ENCODE data around the gene C1orf232.

The C1orf232 gene

DNA sequence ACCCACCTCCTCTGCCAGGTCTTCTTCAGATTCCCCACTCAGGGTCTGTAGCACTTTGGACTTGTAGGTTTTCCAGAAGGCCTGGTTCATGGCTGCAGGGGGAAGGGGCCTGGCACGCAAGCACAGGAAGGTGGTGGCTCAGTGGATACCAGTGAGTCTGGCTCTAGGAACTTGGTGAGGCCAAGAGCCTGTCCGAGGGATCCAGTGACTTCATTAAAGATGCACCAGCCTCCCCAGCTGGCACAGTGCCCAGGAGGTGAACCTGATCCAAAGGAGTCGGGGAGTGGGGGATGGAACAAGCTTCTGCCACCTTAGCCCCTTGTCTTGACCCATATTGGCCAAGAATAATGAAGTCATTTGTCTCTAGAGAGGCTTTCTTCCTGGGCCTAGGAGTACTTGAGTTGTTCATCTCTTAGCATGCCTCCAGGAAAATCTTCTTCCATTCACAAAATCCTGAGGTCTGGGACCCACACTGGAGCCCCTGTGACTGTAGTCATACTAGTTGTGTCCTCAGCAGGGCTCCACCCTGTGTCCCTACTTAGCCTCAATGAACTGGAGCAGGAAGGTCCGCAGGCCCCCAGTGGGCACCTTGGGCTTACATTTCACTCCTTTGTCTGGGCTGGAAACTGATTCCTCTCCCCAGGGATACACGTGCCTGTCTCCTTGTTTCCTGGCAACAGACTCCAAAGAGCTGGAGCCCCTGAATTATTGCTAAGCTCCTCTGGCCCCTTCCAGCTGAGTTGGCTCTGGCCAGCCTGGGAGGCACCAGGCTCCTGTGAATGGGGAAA, at the start of gene C1orf232:
C1orf232 (minus strand) TSS at position 554 of the 788 bp plus-strand sequence; CDS start at position 90, 464 bp downstream.
- Histone ChIP-seq H3K27me3 (ENCODE audit: control insufficient read depth in 1 of 2, insufficient read depth in 2 of 2, low read length in 2 of 2) (no peaks in the 10 kb centered on the region), H3K9ac (ENCODE audit: low read length) (peak within 1 kb of the TSS; percentile 62), H3K9me3 (ENCODE audit: low read length) (no peaks in the 10 kb centered on the region), H3K27ac (ENCODE audit: low read depth, low read length) (peak within 1 kb of the TSS; percentile 61), H3K4me1 (ENCODE audit: insufficient read depth, low read length) (peaks cover 8% of the 10 kb centered on the region), H3K4me3 (ENCODE audit: low read depth in 1 of 2, low read length in 2 of 2) (peak within 1 kb of the TSS; percentile 57 to 87), H3K36me3 (ENCODE audit: insufficient read depth, low read length) (no peaks in the 10 kb centered on the region)

DNA sequence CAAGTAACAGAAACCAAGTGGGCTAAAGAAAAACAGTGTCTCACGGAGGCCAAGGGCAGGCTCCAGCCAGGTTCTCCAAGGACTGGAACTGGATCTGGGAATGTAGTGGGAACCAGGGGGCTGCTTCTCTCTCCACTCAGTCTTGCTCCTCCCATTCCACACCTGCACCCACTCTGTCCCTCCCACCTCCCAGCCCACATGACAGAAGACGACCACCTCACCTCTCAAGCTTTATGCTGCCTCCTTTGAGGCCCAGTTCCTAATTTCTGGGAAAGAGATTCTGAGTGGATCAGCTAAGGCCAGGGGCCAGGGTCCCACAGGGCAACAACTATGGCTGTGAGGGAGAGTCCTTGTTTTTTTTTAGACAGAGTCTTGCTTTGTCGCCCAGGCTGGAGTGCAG, 46.5 kb upstream of the C1orf232 start:
- Histone ChIP-seq H3K27ac (ENCODE audit: low read depth, low read length) (no peak overlapping the region), H3K4me3 (ENCODE audit: low read depth in 1 of 2, low read length in 2 of 2) (no peak overlapping the region), H3K4me1 (ENCODE audit: insufficient read depth, low read length) (no peaks in the 10 kb centered on the region)

DNA sequence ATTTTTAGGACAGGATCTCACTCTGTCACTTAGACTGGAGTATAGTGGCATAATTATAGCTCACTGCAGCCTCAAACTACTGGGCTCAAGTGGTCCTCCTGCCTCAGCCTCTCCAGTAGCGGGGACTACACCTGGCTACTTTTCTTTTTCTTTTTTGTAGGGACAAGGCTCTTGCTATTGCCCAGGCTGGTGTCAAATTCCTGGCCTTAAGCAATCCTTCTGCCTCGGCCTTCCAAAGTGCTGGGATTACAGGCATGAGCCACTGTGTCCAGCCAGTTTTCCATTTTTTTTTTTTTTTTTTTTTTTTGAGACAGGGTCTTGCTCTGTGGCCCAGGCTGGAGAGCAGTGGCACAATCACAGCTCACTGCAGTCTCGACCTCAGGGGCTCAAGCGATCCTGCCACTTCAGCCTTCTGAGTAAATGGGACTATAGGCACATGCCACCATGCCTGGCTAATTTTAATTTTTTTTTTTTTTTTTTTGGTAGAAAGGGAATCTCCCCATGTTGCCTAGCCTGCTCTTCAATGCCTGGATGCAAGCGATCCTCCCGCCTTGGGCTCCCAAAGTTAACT, 44.7 kb upstream of the C1orf232 start:
- Histone ChIP-seq H3K27ac (ENCODE audit: low read depth, low read length) (no peak overlapping the region), H3K9ac (ENCODE audit: low read length) (no peak overlapping the region), H3K4me1 (ENCODE audit: insufficient read depth, low read length) (no peaks in the 10 kb centered on the region)

More for the DNA sequence above, 46.5 kb upstream of the C1orf232 start:
- Histone ChIP-seq H3K27me3 (ENCODE audit: control insufficient read depth in 1 of 2, insufficient read depth in 2 of 2, low read length in 2 of 2) (no peaks in the 10 kb centered on the region), H3K9ac (ENCODE audit: low read length) (no peak overlapping the region), H3K9me3 (ENCODE audit: low read length) (no peaks in the 10 kb centered on the region), H3K36me3 (ENCODE audit: insufficient read depth, low read length) (no peaks in the 10 kb centered on the region)

DNA sequence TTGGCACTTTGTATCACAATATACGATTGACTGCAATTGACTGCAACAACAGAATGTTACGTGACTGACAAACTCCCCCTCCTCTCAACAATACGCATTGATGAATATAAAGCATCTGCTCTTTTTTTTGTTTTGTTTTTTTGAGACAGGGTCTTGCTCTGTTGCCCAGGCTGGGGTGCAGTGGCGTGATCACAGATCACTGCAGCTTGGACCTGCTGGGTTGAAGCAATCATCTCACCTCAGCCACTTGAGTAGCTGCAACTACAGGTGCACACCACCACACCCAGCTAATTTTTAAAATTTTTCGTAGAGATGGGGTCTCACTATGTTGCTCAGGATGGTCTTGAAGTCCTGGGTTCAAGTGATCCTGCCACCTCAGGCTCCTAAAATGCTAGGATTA, 44.0 kb upstream of the C1orf232 start:
- H3K9me3 ChIP-seq (ENCODE audit: low read length) = no peaks in the 10 kb centered on the region
- no peaks in the 10 kb centered on the region for H3K27me3 ChIP-seq (ENCODE audit: control insufficient read depth in 1 of 2, insufficient read depth in 2 of 2, low read length in 2 of 2)
- no peak overlapping the region for H3K4me3 ChIP-seq (ENCODE audit: low read depth in 1 of 2, low read length in 2 of 2)
- no peak overlapping the region for H3K27ac ChIP-seq (ENCODE audit: low read depth, low read length)
- no peaks in the 10 kb centered on the region for H3K4me1 ChIP-seq (ENCODE audit: insufficient read depth, low read length)
- H3K36me3 ChIP-seq (ENCODE audit: insufficient read depth, low read length) = no peaks in the 10 kb centered on the region
- H3K9ac ChIP-seq (ENCODE audit: low read length) = no peak overlapping the region

More for the DNA sequence above, 44.7 kb upstream of the C1orf232 start:
- Histone ChIP-seq H3K4me3 (ENCODE audit: low read depth in 1 of 2, low read length in 2 of 2) (no peak overlapping the region), H3K9me3 (ENCODE audit: low read length) (no peaks in the 10 kb centered on the region), H3K27me3 (ENCODE audit: control insufficient read depth in 1 of 2, insufficient read depth in 2 of 2, low read length in 2 of 2) (no peaks in the 10 kb centered on the region), H3K36me3 (ENCODE audit: insufficient read depth, low read length) (no peaks in the 10 kb centered on the region)

DNA sequence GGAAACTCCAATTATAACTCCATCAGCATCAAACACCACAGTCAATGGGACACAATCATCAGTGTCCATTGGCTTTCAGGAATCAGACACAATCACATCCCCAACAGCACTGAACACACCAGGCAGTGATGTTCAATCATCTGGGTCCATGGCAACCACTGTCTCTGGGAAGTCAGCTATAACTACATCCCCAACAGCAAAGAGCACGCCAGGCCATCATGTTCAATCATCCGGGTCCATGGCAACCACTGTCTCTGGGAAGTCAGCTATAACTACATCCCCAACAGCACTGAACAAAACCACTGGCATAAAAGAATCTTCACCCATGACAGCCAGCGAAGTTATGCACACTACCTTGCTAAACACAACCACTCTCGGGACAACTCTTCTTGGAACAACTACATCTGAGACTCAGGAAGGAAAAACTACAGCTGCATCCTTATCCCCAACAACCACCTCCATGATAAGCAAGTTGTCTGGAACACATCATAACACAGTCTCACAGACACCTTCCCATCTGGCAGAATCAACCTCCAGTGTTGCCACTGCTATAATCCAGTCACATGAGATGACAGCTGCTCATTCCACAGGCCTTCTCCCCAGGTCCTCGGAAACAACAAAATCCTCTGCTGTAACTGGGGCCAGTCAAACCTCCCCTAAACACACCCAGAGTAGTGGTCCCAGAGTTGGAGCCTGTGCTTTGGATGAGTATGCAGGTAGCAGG, 41.5 kb upstream of the C1orf232 start:
- no peaks in the 10 kb centered on the region for H3K9me3 ChIP-seq (ENCODE audit: low read length)
- H3K36me3 ChIP-seq (ENCODE audit: insufficient read depth, low read length) = no peaks in the 10 kb centered on the region
- H3K27me3 ChIP-seq (ENCODE audit: control insufficient read depth in 1 of 2, insufficient read depth in 2 of 2, low read length in 2 of 2) = no peaks in the 10 kb centered on the region
- no peaks in the 10 kb centered on the region for H3K4me1 ChIP-seq (ENCODE audit: insufficient read depth, low read length)
- H3K4me3 ChIP-seq (ENCODE audit: low read depth in 1 of 2, low read length in 2 of 2) = no peak overlapping the region
- no peak overlapping the region for H3K9ac ChIP-seq (ENCODE audit: low read length)
- H3K27ac ChIP-seq (ENCODE audit: low read depth, low read length) = no peak overlapping the region

DNA sequence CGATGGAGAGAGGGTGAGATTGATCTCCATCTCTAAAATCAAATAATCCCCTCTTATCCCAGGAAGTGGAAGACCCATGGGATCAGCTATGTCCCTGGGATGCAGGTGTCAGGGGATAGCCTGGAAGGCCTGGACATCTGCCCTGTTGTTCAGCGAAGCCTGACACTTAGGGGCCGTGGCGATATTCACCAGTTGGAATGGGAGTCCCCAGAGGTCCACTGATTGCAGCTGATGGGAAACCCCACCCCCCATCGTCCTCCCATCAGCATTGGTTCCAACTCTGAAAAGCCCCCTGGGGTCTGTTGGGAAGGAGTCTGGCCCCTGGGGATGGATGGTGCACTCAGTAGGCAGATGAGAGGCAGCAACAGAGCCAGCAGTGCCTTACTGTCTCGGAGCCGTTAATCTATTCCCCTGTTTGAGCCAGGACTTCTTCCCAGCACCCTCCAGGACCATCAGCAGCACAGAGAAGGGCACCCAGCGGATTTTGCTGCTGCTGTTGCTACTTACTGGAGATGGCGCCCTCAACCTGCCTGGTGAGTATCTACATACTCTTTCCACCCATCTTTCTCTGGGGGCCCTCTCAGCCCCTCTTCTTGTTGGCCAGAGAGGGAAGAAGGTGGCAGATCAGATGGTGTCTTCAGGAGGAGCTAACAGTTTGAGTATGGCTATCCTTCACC, 35.0 kb upstream of the C1orf232 start:
- no peak overlapping the region for H3K9ac ChIP-seq (ENCODE audit: low read length)
- no peak overlapping the region for H3K27ac ChIP-seq (ENCODE audit: low read depth, low read length)
- peaks cover 0 to 4% of the 10 kb centered on the region in 2 donors for H3K27me3 ChIP-seq (ENCODE audit: control insufficient read depth in 1 of 2, insufficient read depth in 2 of 2, low read length in 2 of 2)
- no peaks in the 10 kb centered on the region for H3K9me3 ChIP-seq (ENCODE audit: low read length)
- H3K4me1 ChIP-seq (ENCODE audit: insufficient read depth, low read length) = no peaks in the 10 kb centered on the region
- H3K36me3 ChIP-seq (ENCODE audit: insufficient read depth, low read length) = no peaks in the 10 kb centered on the region
- no peak overlapping the region for H3K4me3 ChIP-seq (ENCODE audit: low read depth in 1 of 2, low read length in 2 of 2)

DNA sequence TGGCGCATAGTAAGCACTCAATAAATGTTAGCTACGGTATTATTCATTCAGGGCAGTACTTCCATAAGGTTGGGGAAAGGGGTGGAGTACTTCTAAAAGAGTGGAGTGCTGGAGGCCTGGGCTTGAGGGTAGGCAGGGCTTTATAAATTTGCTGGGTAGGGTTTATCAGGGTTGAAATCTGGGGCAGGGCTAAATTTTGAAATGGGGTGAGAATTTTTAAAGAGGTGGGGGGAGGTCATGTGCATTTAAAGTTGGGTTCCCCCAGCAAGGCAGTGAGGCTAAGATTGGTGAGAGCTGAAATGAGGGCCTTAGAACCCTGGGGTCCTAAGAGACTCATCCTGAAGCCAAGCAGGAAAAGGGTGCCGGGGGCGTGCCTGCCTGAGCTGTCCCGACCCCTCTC, 31.6 kb upstream of the C1orf232 start:
- H3K36me3 ChIP-seq (ENCODE audit: insufficient read depth, low read length) = no peaks in the 10 kb centered on the region
- H3K9ac ChIP-seq (ENCODE audit: low read length) = no peak overlapping the region
- no peak overlapping the region for H3K27ac ChIP-seq (ENCODE audit: low read depth, low read length)
- no peaks in the 10 kb centered on the region for H3K9me3 ChIP-seq (ENCODE audit: low read length)
- H3K27me3 ChIP-seq (ENCODE audit: control insufficient read depth in 1 of 2, insufficient read depth in 2 of 2, low read length in 2 of 2) = peaks cover 0 to 4% of the 10 kb centered on the region in 2 donors
- no peak overlapping the region for H3K4me3 ChIP-seq (ENCODE audit: low read depth in 1 of 2, low read length in 2 of 2)
- H3K4me1 ChIP-seq (ENCODE audit: insufficient read depth, low read length) = no peaks in the 10 kb centered on the region

DNA sequence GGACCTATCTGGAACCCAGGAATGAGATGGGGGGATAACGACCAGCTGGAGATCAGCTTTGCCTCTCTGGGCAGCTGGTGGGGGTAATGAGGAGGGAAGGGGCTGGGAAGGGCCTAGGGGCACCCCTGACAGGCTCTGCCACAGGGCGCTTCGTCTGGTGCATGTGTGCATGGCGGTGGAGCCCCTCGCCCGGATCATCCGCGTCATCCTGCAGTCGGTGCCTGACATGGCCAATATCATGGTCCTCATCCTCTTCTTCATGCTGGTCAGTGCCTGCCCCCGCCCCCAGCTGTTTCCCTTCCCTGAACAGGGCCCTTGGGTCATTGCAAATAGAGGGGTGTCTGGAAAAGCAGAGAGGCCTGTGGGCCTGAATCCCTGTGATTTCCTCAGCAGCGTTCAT, 29.1 kb upstream of the C1orf232 start:
- Histone ChIP-seq H3K9me3 (ENCODE audit: low read length) (no peaks in the 10 kb centered on the region), H3K36me3 (ENCODE audit: insufficient read depth, low read length) (no peaks in the 10 kb centered on the region), H3K27me3 (ENCODE audit: control insufficient read depth in 1 of 2, insufficient read depth in 2 of 2, low read length in 2 of 2) (peaks cover 0 to under 1% of the 10 kb centered on the region in 2 donors), H3K9ac (ENCODE audit: low read length) (no peak overlapping the region), H3K27ac (ENCODE audit: low read depth, low read length) (no peak overlapping the region), H3K4me3 (ENCODE audit: low read depth in 1 of 2, low read length in 2 of 2) (no peak overlapping the region), H3K4me1 (ENCODE audit: insufficient read depth, low read length) (no peaks in the 10 kb centered on the region)

DNA sequence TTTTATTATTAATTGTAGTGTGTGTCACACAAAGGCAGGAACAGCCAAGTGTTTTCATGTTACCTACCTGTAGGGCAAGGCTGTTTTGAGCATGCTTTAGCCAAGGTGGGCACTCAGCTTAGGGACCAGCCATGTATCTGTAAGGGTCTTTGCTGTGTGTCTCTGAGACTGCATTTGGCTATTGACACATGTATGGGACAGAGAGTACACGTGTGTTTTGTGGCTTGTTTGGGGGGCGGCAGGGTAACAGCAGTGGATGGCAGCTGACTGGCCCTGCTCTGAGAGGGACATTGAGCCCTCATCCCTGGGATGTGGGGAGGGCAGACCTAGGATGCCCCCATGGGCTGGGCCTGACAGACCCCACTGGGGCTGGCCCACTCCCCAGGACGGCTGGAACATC, 28.5 kb upstream of the C1orf232 start:
- H3K27ac ChIP-seq (ENCODE audit: low read depth, low read length) = no peak overlapping the region
- H3K4me1 ChIP-seq (ENCODE audit: insufficient read depth, low read length) = no peaks in the 10 kb centered on the region
- no peaks in the 10 kb centered on the region for H3K27me3 ChIP-seq (ENCODE audit: control insufficient read depth in 1 of 2, insufficient read depth in 2 of 2, low read length in 2 of 2)
- no peak overlapping the region for H3K9ac ChIP-seq (ENCODE audit: low read length)
- no peak overlapping the region for H3K4me3 ChIP-seq (ENCODE audit: low read depth in 1 of 2, low read length in 2 of 2)
- H3K9me3 ChIP-seq (ENCODE audit: low read length) = no peaks in the 10 kb centered on the region
- no peaks in the 10 kb centered on the region for H3K36me3 ChIP-seq (ENCODE audit: insufficient read depth, low read length)

DNA sequence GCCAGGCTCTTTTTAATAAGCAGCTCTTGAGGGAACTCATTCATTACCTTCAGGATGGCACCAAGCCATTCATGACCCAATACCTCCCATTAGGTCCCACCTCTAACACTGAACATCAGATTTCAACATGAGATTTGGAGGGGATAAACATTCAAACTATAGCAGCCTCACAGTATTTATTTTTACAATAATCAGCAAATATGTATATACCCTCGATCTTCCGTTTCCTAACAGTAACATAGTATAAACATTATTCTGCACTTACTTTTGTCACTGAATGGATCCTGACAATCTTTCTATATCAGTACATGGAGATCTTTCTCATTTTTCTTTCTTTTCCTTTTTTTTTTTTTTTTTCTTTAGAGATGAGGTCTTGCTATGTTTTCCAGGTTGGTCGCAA, 27.0 kb upstream of the C1orf232 start:
- Histone ChIP-seq H3K27ac (ENCODE audit: low read depth, low read length) (no peak overlapping the region), H3K4me1 (ENCODE audit: insufficient read depth, low read length) (no peaks in the 10 kb centered on the region), H3K36me3 (ENCODE audit: insufficient read depth, low read length) (no peaks in the 10 kb centered on the region), H3K9me3 (ENCODE audit: low read length) (no peaks in the 10 kb centered on the region), H3K4me3 (ENCODE audit: low read depth in 1 of 2, low read length in 2 of 2) (no peak overlapping the region), H3K9ac (ENCODE audit: low read length) (no peak overlapping the region), H3K27me3 (ENCODE audit: control insufficient read depth in 1 of 2, insufficient read depth in 2 of 2, low read length in 2 of 2) (no peaks in the 10 kb centered on the region)

DNA sequence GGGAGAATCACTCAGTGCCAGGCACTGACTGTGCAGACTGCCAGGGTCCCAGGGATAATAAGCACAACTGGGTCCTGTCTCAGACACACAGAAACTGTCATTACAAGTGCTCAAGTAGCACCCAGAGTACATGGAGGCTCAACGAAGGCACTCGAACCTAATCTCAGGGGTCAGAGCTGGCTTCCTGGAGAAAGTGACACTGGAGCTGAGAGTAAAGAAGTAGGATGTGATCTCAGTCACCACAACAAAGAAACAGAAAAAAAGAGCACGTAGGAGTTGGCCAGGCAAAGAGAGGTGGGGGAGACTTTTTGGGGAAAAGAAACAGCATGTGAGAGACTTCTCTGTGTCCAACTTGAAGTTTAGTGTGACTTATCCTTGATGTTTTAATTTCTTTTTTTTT, 23.0 kb upstream of the C1orf232 start:
- Histone ChIP-seq H3K36me3 (ENCODE audit: insufficient read depth, low read length) (no peaks in the 10 kb centered on the region), H3K4me3 (ENCODE audit: low read depth in 1 of 2, low read length in 2 of 2) (no peak overlapping the region), H3K27ac (ENCODE audit: low read depth, low read length) (no peak overlapping the region), H3K9me3 (ENCODE audit: low read length) (no peaks in the 10 kb centered on the region), H3K27me3 (ENCODE audit: control insufficient read depth in 1 of 2, insufficient read depth in 2 of 2, low read length in 2 of 2) (no peaks in the 10 kb centered on the region), H3K4me1 (ENCODE audit: insufficient read depth, low read length) (no peaks in the 10 kb centered on the region), H3K9ac (ENCODE audit: low read length) (no peak overlapping the region)

Measured in muscle layer of colon (tissue), 2 donors.